Brain pericyte (primary cell): ENCODE data around the gene PPP1R14D.

Experiments
- DNase-seq: peaks from one replicate; pipeline ENCODE4 v3.0.0-alpha.2; 2012; ENCODE audit warnings: low read depth, low spot score

Gene PPP1R14D

GRCh38 chr15:40852529-40852928 lies 24.0 kb upstream of the PPP1R14D start:
- DNase-seq: no peak

DNA sequence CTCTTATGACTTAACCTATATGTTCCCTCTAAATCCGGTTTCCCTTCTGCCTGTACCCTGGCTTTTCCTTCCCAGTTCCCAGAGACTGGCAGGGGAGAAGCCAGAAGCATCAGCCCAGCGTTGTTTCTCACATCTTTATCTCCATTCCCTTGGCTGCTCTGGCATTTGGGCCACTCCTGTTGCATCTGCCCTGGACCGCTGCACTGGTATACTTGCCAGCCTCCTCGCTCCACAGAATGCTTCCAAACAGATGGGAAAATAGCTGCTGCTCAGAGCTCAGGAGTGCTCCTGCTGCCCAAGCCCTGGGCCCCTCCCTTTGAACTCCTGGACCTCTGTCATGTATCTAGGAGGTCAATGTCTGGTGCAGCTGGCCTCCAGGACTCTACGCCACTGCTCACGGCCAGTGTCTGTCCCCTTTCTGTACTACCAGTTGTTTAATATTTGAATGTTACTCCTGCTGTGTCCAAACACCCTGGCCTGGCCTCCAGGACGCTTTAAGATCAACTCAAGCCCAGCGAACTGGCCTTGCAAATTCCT lies 22.1 kb upstream of the PPP1R14D start:
- no peak for DNase-seq

DNA sequence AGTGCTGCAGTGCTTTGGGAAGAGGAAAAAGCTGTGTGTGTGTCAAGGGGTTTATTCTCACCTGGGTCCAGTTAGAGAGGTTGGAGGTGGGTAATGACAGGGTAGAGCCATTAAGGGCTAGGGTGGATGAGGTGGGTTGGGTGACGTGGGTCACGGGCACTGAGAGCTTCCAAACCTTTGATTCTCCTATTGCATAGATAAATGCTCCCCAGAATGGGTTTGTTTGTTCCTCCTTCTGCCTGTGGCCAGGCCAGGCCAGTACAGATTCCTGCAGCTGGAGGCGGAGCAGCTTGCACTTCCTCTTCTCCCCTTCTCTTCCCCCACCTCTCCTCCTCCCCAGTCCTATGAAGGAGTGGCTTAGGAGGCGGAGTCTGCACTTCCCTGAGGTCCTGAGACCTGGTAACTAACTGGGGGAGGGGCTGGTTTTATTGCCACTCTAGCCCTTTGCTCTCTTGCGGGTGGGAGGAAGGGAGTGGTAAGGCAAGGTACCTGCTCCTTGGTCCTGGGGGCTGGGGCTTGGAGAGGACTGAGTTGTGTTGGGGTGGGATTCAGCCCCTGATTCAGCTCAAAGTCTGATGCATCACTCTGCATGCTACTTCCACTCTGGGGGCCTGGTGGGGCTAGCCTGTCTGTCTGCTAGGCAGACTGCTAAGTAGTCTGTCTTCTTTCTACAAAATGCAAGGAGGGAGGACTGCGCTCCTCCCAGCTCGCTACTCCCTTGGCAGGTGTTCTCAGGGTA lies 18.9 kb upstream of the PPP1R14D start:
- DNase-seq: no peak

GRCh38 chr15:40846841-40847222 lies 18.3 kb upstream of the PPP1R14D start:
- no peak for DNase-seq

- DNase-seq: no peak
Measured at GRCh38 chr15:40845511-40846284, 17.2 kb upstream of the PPP1R14D start.

GRCh38 chr15:40845036-40845435 lies 16.5 kb upstream of the PPP1R14D start:
- no peak for DNase-seq

DNA sequence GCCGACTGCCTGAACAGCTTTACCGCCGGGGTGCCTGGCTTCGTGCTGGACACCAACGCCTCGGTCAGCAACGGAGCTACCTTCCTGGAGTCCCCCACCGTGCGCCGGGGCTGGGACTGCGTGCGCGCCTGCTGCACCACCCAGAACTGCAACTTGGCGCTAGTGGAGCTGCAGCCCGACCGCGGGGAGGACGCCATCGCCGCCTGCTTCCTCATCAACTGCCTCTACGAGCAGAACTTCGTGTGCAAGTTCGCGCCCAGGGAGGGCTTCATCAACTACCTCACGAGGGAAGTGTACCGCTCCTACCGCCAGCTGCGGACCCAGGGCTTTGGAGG lies 16.2 kb upstream of the PPP1R14D start:
- no peak for DNase-seq

DNA sequence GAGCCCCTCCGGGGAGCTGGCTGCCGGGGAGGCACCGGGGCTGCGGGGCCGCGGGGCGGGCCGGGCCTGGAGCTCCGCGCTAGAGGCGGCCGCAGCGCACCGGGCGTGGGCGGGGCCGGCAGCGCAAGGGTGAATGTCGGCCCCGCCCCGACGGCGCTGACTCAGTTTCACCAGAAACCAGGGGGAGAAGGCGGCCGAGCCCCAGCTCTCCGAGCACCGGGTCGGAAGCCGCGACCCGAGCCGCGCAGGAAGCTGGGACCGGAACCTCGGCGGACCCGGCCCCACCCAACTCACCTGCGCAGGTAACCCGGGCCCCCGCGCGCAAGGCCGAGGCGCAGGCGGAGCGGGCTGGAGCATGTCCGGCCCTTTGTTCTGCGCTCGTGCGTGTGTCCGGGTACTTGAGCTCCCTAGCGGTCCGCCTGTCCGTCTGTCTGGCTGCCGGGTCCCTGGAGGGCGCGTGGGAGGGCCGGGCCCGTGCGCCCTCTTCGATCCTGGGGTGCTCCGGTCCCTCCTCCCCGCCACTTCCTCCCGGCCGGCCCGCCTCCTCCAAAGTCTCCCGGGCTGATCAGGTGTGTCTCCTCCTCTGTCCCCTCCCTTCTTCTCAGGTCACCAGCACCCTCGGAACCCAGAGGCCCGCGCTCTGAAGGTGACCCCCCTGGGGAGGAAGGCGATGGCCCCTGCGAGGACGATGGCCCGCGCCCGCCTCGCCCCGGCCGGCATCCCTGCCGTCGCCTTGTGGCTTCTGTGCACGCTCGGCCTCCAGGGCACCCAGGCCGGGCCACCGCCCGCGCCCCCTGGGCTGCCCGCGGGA lies 15.6 kb upstream of the PPP1R14D start, which contains the start of gene SPINT1:
Gene SPINT1 (plus strand): TSS at position 164 of the 811 bp plus-strand sequence. CDS start 507 bp downstream, at position 671.
- no peak for DNase-seq

DNA sequence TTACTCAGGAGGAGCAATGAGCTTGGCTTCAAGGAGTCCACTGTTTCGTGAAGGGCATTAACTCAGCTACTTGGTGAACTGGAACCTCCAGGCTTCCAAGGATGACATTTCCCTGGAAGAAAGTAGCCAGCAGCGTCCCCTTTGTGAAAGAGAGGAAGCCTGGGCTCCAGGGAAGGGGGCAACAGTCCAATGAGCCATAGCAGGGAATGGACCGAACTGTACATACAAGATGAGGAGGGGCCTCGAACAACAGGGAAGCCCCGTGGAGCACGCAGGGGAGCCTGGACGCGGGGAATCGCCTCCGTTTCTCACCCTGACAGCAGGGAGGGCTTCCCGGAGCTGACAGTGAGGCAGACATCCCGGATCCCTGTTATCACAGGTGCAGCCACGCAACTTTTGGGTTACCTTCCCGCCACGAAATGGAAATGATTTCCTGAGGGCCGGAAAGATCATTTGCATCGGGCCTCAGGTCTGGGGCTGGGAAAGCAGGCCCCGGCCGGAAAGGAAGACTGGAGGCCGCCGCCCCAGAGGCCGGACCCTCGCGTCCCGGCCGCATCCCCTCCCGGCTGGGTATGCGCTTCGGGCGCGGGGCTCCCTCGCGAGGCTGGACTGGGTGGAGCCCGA lies 14.9 kb upstream of the PPP1R14D start:
- DNase-seq: no peak

DNA sequence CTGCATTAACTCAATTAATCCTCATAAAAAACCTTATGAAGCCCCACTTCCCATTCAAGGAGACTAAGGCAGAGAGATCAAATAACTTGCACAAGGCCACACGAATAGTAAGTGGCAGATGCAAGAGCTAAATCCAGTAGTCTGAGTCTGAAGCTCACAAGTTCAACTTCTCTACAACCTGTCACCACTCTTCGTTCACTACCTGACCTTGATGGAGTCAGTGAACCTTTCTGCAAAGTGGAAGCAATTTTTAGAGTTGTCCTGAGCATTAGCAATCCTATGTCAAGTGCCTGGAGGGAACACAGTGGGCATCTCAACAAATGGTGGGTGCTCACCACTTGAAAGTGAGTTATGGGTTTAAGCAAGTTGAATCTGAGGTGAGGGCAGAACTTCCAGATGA lies 13.2 kb upstream of the PPP1R14D start:
- no peak for DNase-seq

DNA sequence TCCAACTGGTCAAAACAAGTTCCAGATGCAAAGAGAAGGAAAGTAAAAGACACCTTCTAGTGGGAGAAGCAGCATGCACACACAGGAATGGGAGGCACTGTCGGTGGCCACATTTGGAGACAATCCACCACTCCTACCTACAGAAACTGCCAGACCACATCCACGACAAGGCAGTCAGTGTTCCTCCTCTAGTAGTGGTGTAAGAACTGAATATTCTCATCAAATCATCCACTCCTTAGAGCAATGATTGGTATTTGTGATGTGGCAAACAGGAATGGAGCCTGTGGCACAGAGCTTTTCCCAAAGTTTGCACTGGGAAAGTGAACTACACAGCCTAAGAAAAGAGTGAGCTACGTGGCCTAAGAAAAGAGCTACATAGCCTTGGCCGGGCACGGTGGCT lies 10.2 kb upstream of the PPP1R14D start:
- DNase-seq: no peak

GRCh38 chr15:40836020-40836419 lies 7.5 kb upstream of the PPP1R14D start:
- no peak for DNase-seq

DNA sequence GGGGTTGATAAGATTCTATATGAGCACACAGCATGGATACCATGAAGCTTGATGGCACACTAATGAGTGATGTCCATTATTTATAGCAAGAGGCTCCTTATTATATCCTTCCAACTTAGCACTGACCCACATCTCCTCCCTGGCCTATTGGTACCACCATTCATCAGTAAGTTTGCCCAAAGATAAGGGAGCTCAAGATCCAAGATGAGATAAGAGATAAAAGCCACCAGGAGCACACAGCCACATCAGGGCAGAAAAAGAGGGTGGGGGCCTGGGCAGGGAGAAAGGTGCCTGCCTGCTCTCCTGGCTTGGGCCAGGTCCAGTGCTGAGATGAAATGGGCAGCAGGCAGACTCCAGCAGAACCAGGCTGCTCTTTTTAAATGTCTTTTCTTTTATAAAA lies 4.4 kb upstream of the PPP1R14D start:
- no peak for DNase-seq

DNA sequence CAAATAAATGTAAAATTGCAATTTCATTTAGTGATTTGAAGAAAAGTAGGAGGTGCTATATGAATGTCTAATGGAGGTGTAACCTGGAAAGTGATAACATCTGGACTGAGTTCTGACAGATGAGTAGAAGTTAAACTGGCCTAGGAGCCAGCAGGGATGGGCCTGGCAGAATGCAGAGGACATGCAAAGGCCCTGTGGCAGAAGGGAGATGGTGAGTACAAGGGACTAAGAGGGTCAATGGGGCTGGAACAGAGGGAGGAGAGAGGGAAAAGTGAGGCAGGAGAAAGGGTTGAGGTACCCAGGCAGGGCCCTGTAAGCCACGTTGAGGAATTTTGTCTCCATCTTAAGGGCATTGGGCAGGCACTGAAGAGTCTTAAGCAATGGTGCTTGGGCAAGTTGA lies 3.4 kb upstream of the PPP1R14D start:
- no peak for DNase-seq

GRCh38 chr15:40830884-40831283 lies 2.4 kb upstream of the PPP1R14D start:
- no peak for DNase-seq

DNA sequence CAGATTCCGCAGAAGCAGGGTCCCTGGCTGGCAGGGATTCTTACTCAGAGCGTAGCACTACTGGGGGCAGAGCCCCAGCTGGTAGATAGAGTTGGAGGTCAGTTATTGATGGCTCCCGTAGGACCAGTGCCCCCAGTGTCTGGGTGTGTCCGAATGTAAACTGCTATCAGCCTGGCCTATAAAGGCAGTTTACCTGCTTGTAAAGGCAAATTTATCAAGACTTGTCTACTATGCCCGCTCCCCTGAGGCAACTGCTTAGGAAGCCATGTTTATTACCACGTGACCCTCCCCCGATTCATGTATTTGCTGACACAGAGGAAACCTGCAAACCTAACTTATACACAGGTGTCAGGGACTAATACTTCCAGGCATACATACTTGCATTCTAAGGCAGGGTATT lies 607 bp upstream of the PPP1R14D start:
- no peak for DNase-seq

GRCh38 chr15:40826423-40827075 lies 2.0 kb downstream of the PPP1R14D start:
- DNase-seq: no peak

- no peak for DNase-seq
Measured at GRCh38 chr15:40825661-40826422, 2.7 kb downstream of the PPP1R14D start.

GRCh38 chr15:40823572-40824343 lies 4.8 kb downstream of the PPP1R14D start:
- DNase-seq: no peak

- DNase-seq: no peak
Measured at GRCh38 chr15:40821195-40821594, 7.3 kb downstream of the PPP1R14D start.
